Gastrocnemius medialis (tissue), 4 donors: ENCODE data around the gene CD47. TPM values are rescaled to one million over a fixed set of nuclear protein-coding genes. Genes with fewer than 3 reads are reported as not detected.

Experiments used
- ATAC-seq, 2 donors: fragments of 150-250 bp; one replicate each; pipeline ENCODE4 v1.9.1; 2016
- DNase-seq, 2 donors: peaks; one replicate each; pipeline ENCODE4 v3.0.0-alpha.2; 2019
- H3K27ac ChIP-seq, 4 donors: fragments of 200-600 bp; sonication (generic); 1 replicate in 1 of 4; 2 replicates in 3 of 4; pipeline ENCODE4 v1.5.1; 2016 to 2018; ENCODE audit warnings: mild to moderate bottlenecking in 2 of 4, moderate library complexity in 1 of 4
- H3K27me3 ChIP-seq, 3 donors: fragments of 200-600 bp; sonication (generic) in 2 of 3; 1 replicate in 1 of 3; 2 replicates in 2 of 3; pipeline versions ENCODE4 v1.5.1 to v1.6.0; 2016 to 2019; ENCODE audit warnings: mild to moderate bottlenecking in 1 of 3, moderate library complexity in 1 of 3
- H3K36me3 ChIP-seq, 2 donors: fragments of 200-600 bp; sonication (generic) in 1 of 2; one replicate each; pipeline ENCODE4 v1.5.1; 2017 to 2018
- H3K4me1 ChIP-seq, 2 donors: fragments of 200-600 bp; sonication (generic) in 1 of 2; one replicate each; pipeline ENCODE4 v1.5.1; 2016 to 2017; ENCODE audit warnings: mild to moderate bottlenecking in 2 of 2
- H3K4me3 ChIP-seq, 4 donors: fragments of 200-600 bp; sonication (generic) in 3 of 4; 1 replicate in 1 of 4; 2 replicates in 3 of 4; pipeline ENCODE4 v1.5.1; 2016 to 2019; ENCODE audit warnings: mild to moderate bottlenecking in 2 of 4
- H3K9me3 ChIP-seq, 3 donors: fragments of 200-600 bp; sonication (generic) in 2 of 3; 1 replicate in 1 of 3; 2 replicates in 2 of 3; pipeline ENCODE4 v1.5.1; 2016 to 2019
- CTCF ChIP-seq, 5 experiments: fragments of 450-650 bp in 3 of 5; fragments of 200-600 bp in 2 of 5; sonication (generic) in 2 of 5; IDR thresholded peaks in 4 of 5; conservative IDR thresholded peaks in 1 of 5; 1 replicate in 4 of 5; 2 replicates in 1 of 5; pipeline ENCODE4 v1.5.1; 2016 to 2019; ENCODE audit warnings: antibody characterized with exemption in 5 of 5, mild to moderate bottlenecking in 3 of 5, moderate library complexity in 3 of 5
- POLR2A ChIP-seq, 2 donors: fragments of 450-650 bp; IDR thresholded peaks; one replicate each; pipeline ENCODE4 v1.6.1; 2017; ENCODE audit warnings: antibody characterized with exemption in 2 of 2, mild to moderate bottlenecking in 2 of 2, moderate library complexity in 2 of 2
- in situ Hi-C, 4 donors: fragments of 200-750 bp; cut with MboI; loops; one replicate each; pipeline versions ENCODE4 v1.15.0 to v1.8.0; 2017; ENCODE audit warnings: low sequenced_read_pairs in 4 of 4
- intact Hi-C: fragments of 100-400 bp; cut with DNase I; formaldehyde crosslinking; loops from one replicate; pipeline ENCODE4 v1.15.1; 2023; ENCODE audit warnings: low total_unique reads
- total RNA-seq, 4 donors: library from RNA; depleted of rRNA; stranded (reverse); fragments of >200 nt; gene quantifications; one replicate each; pipeline versions ENCODE4 v1.1.0 to v1.2.3, GENCODE V29; 2016

Gene CD47
- total RNA-seq, 4 donors from 2014 or later, result 14.5 to 30.3 (median 22.4) TPM

DNA sequence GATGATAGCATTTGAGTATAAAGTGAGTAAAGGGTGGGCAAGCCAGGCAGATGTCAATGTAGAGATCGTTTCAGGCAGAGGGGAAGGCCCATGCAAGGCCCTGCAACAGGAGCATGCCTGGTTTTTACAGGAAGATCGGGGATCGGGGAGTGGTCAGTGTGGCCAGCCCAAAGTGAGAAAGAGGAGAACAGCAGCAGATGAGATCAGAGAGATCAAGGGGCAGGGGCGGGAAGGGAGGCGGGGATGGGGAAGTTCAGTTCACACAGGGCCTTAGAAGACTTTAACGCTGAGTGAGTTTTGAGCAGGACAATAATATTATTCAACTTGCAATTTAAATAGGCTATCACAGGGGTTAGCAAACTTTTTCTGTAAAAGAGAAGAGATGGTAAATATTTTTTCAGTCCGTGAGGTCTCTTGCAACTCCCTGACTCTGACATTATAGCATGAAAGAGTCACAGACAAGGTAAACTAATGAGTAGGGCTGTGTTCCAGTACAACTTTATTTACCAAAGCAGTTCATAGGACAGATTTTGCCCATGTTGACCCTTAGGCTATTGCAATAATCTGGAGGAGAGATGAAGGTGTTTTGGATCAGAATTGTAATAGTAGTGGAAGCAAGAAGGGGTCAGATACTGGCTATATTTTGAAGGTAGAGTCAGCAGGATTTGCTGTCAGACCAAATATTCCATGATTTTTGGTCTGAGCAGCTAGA is 12.4 kb upstream of the CD47 start:
- no peak for ATAC-seq
- Histone ChIP-seq H3K27ac (no peak overlapping the region), H3K36me3 (no peaks in the 10 kb centered on the region), H3K27me3 (no peaks in the 10 kb centered on the region), H3K4me1 (no peaks in the 10 kb centered on the region), H3K4me3 (no peak overlapping the region), H3K9me3 (no peaks in the 10 kb centered on the region)
- no peak for DNase-seq
- in situ Hi-C loops, result no loop called here
- intact Hi-C loops, result no loop called here
- TF ChIP-seq CTCF (IDR thresholded peaks at IDR 0.05 in 4 of 5, conservative IDR thresholded peaks at IDR 0.05 in 1 of 5) (no peak), POLR2A (IDR thresholded peaks at IDR 0.05) (no peak)

DNA sequence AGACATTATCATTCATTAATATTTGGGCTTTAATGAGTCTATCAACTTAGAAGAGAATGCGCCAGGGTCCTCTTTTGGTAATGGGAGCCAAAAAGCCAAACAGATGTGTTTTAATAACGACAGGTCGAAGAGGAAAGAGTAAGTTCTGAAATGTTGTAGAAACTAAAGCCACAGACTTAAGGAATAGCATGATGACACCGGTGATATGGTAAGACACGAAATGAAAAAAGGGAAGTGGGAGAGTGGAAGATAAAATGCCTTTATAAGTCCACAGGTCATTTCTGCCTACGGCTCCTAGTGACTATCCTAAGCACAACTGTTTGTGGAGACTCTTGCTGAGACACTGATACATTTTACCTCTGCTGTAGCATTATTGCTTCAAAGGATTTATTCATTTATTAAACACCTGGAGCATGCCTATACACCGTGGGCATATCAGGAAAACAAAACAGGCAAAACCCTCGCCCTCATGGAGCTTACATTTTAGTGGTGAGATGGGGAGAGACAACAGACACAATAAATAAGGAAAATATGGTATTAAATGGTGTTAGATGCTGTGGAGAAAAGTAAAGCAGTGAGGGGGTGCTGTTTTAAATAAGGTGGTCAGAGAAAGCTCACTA is 11.7 kb upstream of the CD47 start:
- Histone ChIP-seq H3K27me3 (no peaks in the 10 kb centered on the region), H3K27ac (no peak overlapping the region), H3K4me3 (no peak overlapping the region), H3K9me3 (no peaks in the 10 kb centered on the region), H3K4me1 (no peaks in the 10 kb centered on the region), H3K36me3 (no peaks in the 10 kb centered on the region)
- intact Hi-C loops, result no loop called here
- in situ Hi-C loops, result no loop called here
- ATAC-seq, result no peak
- no peak for TF ChIP-seq POLR2A (IDR thresholded peaks at IDR 0.05)
- TF ChIP-seq CTCF (IDR thresholded peaks at IDR 0.05 in 4 of 5, conservative IDR thresholded peaks at IDR 0.05 in 1 of 5), result no peak
- DNase-seq, result no peak

DNA sequence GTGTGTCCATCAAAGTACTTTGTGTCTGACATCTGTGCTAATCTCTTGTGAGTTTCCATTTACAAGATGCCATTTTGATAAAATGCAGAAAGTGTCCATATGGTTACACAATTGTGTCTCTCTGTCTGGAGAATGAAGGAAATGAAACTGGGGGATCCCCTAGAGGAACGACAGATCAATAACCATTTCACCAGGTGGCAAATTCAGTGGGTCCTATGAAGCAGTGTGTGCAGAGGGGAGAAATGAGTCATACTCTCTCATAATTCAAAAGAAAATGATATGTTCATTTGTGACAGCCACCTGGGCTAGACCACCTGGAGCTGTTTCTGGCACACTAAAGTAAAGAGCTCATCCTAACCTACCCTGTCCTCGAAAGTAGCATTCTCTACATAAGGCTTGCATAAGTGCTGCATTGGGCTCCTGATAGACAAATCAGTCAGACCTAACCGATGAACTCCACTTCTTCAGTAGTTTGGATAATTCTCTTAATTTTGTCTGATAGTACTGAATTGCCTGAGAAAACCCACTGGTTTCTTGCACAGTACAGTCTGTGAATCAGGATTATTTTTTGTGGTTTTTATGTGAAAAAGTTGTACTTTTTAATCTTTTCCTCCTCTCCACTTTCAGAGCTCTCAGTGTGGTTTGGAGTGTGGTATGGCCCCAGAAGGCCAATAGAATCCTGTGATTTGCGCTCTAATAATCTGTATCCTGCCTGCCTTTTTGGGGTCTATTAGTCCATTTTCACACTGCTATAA is 10.3 kb upstream of the CD47 start:
- DNase-seq (no peak), ATAC-seq (no peak)
- TF ChIP-seq POLR2A (IDR thresholded peaks at IDR 0.05) (no peak), CTCF (IDR thresholded peaks at IDR 0.05 in 4 of 5, conservative IDR thresholded peaks at IDR 0.05 in 1 of 5) (no peak)
- in situ Hi-C loops, result no loop called here
- no peak overlapping the region for H3K4me3 ChIP-seq
- intact Hi-C loops, result no loop called here
- H3K27me3 ChIP-seq, result no peaks in the 10 kb centered on the region
- H3K4me1 ChIP-seq, result no peaks in the 10 kb centered on the region
- H3K9me3 ChIP-seq, result no peaks in the 10 kb centered on the region
- H3K36me3 ChIP-seq, result no peaks in the 10 kb centered on the region
- no peak overlapping the region for H3K27ac ChIP-seq

- H3K36me3 ChIP-seq, result no peaks in the 10 kb centered on the region
- ATAC-seq, result no peak
- H3K27me3 ChIP-seq, result no peaks in the 10 kb centered on the region
- H3K27ac ChIP-seq, result no peak overlapping the region
- no peak overlapping the region for H3K4me3 ChIP-seq
- no peak for DNase-seq
- H3K9me3 ChIP-seq, result no peaks in the 10 kb centered on the region
- intact Hi-C loops, result loop anchor here (10.0 kb wide), 1 partner anchor 575 kb away; the partner anchor contains the start of gene BBX
- H3K4me1 ChIP-seq, result no peaks in the 10 kb centered on the region
- in situ Hi-C loops, result no loop called here
- no peak for TF ChIP-seq POLR2A (IDR thresholded peaks at IDR 0.05)
- TF ChIP-seq CTCF (IDR thresholded peaks at IDR 0.05 in 4 of 5, conservative IDR thresholded peaks at IDR 0.05 in 1 of 5), result no peak
Measured at GRCh38 chr3:108099679-108100428, 9.0 kb upstream of the CD47 start.
